Inferior parietal cortex (tissue), 1 donor: ENCODE data around the gene CDC25A.

Experiments used
- DNase-seq: peaks from one replicate; pipeline ENCODE4 v3.0.0-alpha.2; 2016; ENCODE audit errors: extremely low spot score

The CDC25A gene

GRCh38 chr3:48196611-48197010, 8.4 kb upstream of the CDC25A start:
- no peak for DNase-seq

- DNase-seq: peak; percentile 76
These were observed 6.3 kb upstream of the CDC25A start for GRCh38 chr3:48194446-48195071.

GRCh38 chr3:48190911-48191310, 2.7 kb upstream of the CDC25A start:
- no peak for DNase-seq

GRCh38 chr3:48189321-48189720, 1.1 kb upstream of the CDC25A start:
- no peak for DNase-seq

GRCh38 chr3:48187579-48188265, 495 bp downstream of the CDC25A start:
- DNase-seq: no peak

- no peak for DNase-seq
These were observed 977 bp downstream of the CDC25A start for GRCh38 chr3:48187301-48187578.

GRCh38 chr3:48186631-48187300, 1.5 kb downstream of the CDC25A start:
- no peak for DNase-seq

- DNase-seq: no peak
These were observed 3.1 kb downstream of the CDC25A start for GRCh38 chr3:48185129-48185528.

GRCh38 chr3:48184299-48184698, 3.9 kb downstream of the CDC25A start:
- no peak for DNase-seq

GRCh38 chr3:48180531-48181253, 7.5 kb downstream of the CDC25A start:
- no peak for DNase-seq

GRCh38 chr3:48180021-48180420, 8.2 kb downstream of the CDC25A start:
- DNase-seq: no peak

- DNase-seq: no peak
These were observed 10.1 kb downstream of the CDC25A start for GRCh38 chr3:48178072-48178471.

- peak; percentile 50 for DNase-seq
These were observed 30.3 kb downstream of the CDC25A start for GRCh38 chr3:48157950-48158376.

GRCh38 chr3:48157202-48157840, 30.9 kb downstream of the CDC25A start:
- DNase-seq: no peak

- DNase-seq: no peak
These were observed 32.1 kb downstream of the CDC25A start for GRCh38 chr3:48156163-48156562.

GRCh38 chr3:48155122-48155521, 33.1 kb downstream of the CDC25A start:
- no peak for DNase-seq

GRCh38 chr3:48151807-48152427, 36.3 kb downstream of the CDC25A start:
- no peak for DNase-seq

- DNase-seq: peak; percentile 74
These were observed 37.0 kb downstream of the CDC25A start for GRCh38 chr3:48151058-48151806.

- no peak for DNase-seq
These were observed 44.2 kb downstream of the CDC25A start for GRCh38 chr3:48143992-48144391.

GRCh38 chr3:48143567-48143966, 44.6 kb downstream of the CDC25A start:
- DNase-seq: no peak

GRCh38 chr3:48142316-48142870, 45.8 kb downstream of the CDC25A start:
- DNase-seq: no peak
